NB4 (cell line): ENCODE measurements around the gene RPAP2.

Experiments used
- POLR2A ChIP-seq: IDR thresholded peaks from 2 replicates; pipeline ENCODE4 v1.6.1; 2011; ENCODE audit warnings: mild to moderate bottlenecking; ENCODE audit not compliant: insufficient read length; ENCODE audit errors: extremely low read depth
- TF ChIP-seq, protein P1 (sequence below): IDR thresholded peaks from one replicate; pipeline ENCODE4 v1.5.1; 2012; ENCODE audit warnings: low read depth, low read length

GRCh38 chr1:92411511-92411910, 112.7 kb downstream of the RPAP2 start:
- TF ChIP-seq, protein P1, sequence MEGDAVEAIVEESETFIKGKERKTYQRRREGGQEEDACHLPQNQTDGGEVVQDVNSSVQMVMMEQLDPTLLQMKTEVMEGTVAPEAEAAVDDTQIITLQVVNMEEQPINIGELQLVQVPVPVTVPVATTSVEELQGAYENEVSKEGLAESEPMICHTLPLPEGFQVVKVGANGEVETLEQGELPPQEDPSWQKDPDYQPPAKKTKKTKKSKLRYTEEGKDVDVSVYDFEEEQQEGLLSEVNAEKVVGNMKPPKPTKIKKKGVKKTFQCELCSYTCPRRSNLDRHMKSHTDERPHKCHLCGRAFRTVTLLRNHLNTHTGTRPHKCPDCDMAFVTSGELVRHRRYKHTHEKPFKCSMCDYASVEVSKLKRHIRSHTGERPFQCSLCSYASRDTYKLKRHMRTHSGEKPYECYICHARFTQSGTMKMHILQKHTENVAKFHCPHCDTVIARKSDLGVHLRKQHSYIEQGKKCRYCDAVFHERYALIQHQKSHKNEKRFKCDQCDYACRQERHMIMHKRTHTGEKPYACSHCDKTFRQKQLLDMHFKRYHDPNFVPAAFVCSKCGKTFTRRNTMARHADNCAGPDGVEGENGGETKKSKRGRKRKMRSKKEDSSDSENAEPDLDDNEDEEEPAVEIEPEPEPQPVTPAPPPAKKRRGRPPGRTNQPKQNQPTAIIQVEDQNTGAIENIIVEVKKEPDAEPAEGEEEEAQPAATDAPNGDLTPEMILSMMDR = no peak
- no peak for TF ChIP-seq POLR2A
